HAP-1 (cell line): ENCODE measurements around the gene HERC3.

Source experiments
- DNase-seq, 2 experiments: peaks; one replicate each; pipeline ENCODE4 v3.0.0-alpha.2; 2016 to 2020; ENCODE audit warnings: low spot score in 2 of 2
- H3K27me3 ChIP-seq: fragments of 250-450 bp; sonication (Bioruptor Pico); 2 replicates; pipeline ENCODE4 v1.5.1; 2020; ENCODE audit warnings: low read depth, mild to moderate bottlenecking, moderate library complexity
- H3K36me3 ChIP-seq: fragments of 250-450 bp; sonication (Bioruptor Pico); replicated peaks from 2 replicates; pipeline ENCODE4 v1.5.1; 2020; ENCODE audit warnings: mild to moderate bottlenecking
- H3K4me1 ChIP-seq: fragments of 250-450 bp; sonication (Bioruptor Pico); 2 replicates; pipeline ENCODE4 v1.5.1; 2020; ENCODE audit warnings: mild to moderate bottlenecking
- H3K4me3 ChIP-seq: fragments of 250-450 bp; sonication (Bioruptor Pico); 2 replicates; pipeline ENCODE4 v1.5.1; 2020; ENCODE audit warnings: mild to moderate bottlenecking, moderate library complexity
- H3K9me3 ChIP-seq: fragments of 250-450 bp; sonication (Bioruptor Pico); 2 replicates; pipeline ENCODE4 v1.5.1; 2020; ENCODE audit warnings: mild to moderate bottlenecking, moderate library complexity
- in situ Hi-C: fragments of 300-500 bp; cut with MboI; formaldehyde crosslinking; loops from 3 replicates; pipeline ENCODE4 v1.14.3; 2020; ENCODE audit warnings: low sequenced_read_pairs, inconsistent platforms, mixed read lengths

Gene HERC3

GRCh38 chr4:88697141-88697540 lies 104.9 kb downstream of the HERC3 start:
- Histone ChIP-seq H3K4me1 (peaks cover 6% of the 10 kb centered on the region; the same call in 1 of the 2 replicates), H3K36me3 (no peaks in the 10 kb centered on the region), H3K4me3 (peak overlapping the region; percentile 79), H3K9me3 (no peaks in the 10 kb centered on the region), H3K27me3 (no peaks in the 10 kb centered on the region)
- in situ Hi-C loops, result no loop called here
- peak in 1 of 2 experiments; percentile 27 for DNase-seq

DNA sequence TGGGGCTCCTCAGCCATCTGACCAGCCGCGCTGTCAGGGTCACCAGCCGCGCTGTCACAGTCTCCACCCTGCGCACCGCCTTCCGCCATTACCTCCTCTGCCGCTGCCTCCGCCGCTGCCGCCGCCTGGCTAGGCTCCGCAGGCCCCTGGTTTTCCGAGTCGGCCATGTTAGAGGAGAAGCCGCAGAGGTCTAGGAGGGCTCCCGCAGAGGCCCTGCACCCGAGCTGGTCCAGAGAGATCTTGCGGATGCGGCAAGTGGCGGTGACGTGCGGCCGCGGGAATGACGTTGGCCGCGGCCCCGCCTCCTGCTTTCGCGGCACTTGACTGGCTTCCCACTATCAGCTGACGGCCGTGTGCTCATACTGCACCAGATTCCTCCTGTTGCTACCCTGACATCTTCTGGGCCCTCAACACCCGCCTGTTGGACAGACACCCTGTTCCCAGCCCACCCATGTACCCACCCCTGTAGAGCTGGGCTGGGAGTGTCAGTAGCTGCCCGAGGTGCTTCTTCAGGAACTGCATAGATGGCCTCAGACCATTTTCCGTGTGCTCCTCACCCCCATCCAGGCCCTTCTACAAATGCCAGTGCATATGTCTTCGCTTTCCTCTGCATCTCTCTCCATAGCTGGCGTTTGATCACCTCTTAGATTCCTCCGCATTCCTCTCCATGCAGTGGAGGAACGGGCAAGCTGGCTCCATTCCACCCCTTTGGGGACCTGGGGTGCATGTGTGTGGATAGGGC lies 105.5 kb downstream of the HERC3 start, which contains the start of gene NAP1L5:
TSS of gene NAP1L5 (minus strand) at position 242 of the 742 bp plus-strand sequence. CDS start at position 167, 75 bp downstream.
- in situ Hi-C loops, result no loop called here
- Histone ChIP-seq H3K36me3 (no peaks in the 10 kb centered on the region), H3K4me3 (peak within 1 kb of the TSS; percentile 79), H3K4me1 (peaks cover 6% of the 10 kb centered on the region; the same call in 1 of the 2 replicates), H3K27me3 (no peaks in the 10 kb centered on the region), H3K9me3 (no peaks in the 10 kb centered on the region)
- peak; percentile 73 to 77 for DNase-seq

DNA sequence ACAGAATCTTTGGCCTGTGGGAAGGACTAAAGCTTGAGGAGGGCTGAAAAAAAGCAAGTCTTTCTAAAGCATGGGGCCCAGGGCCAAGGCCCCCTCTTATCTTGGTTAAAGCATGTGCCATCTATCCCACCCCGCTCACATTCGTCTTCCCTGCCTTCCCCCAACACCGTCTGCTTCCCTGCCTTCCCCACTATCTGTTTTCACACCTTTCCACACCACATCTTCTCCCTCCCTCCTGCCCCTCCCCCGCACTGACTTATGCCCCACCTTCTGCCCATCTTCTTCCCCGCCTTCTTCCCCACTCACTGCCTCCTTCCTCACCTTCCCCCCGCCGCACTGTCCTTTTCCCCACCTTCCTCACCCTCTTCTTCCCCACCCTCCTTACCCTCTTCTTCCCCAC lies 106.2 kb downstream of the HERC3 start:
- DNase-seq, result peak in 1 of 2 experiments; percentile 17
- no peaks in the 10 kb centered on the region for H3K36me3 ChIP-seq
- in situ Hi-C loops, result no loop called here
- H3K4me1 ChIP-seq, result peaks cover 6% of the 10 kb centered on the region; the same call in 1 of the 2 replicates
- H3K27me3 ChIP-seq, result no peaks in the 10 kb centered on the region
- H3K4me3 ChIP-seq, result no peak overlapping the region
- H3K9me3 ChIP-seq, result no peaks in the 10 kb centered on the region

DNA sequence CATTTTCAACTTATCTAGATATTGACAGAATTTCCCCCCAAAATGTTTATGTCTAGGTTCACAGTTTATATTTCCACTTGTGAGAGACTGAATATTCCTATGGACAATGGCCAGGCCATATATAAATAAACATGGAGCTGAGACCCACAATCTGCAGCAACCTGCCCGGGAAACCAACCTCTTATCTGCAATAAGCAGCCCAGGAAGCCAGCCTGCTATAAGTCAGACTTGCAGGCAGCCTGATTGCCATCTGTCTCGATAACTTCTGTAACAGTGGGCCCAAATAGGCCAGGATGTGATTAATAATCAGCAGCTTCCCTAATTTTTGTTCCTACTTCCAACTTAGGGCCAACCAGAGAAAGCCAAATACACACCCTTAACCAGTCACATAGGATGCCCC lies 110.5 kb downstream of the HERC3 start:
- no peak for DNase-seq
- Histone ChIP-seq H3K27me3 (no peaks in the 10 kb centered on the region), H3K4me3 (no peak overlapping the region), H3K9me3 (no peaks in the 10 kb centered on the region), H3K36me3 (no peaks in the 10 kb centered on the region), H3K4me1 (peaks cover 3% of the 10 kb centered on the region; the same call in 1 of the 2 replicates)
- in situ Hi-C loops, result loop anchor here (10.0 kb wide), 1 partner anchor 322 kb away; no protein-coding TSS in a partner anchor

- DNase-seq, result no peak
- in situ Hi-C loops, result loop anchor here (10.0 kb wide), 1 partner anchor 320 kb away; no protein-coding TSS in a partner anchor
- no peaks in the 10 kb centered on the region for H3K9me3 ChIP-seq
- no peaks in the 10 kb centered on the region for H3K36me3 ChIP-seq
- no peak overlapping the region for H3K4me3 ChIP-seq
- no peaks in the 10 kb centered on the region for H3K27me3 ChIP-seq
- H3K4me1 ChIP-seq, result no peaks in the 10 kb centered on the region
These were observed 112.9 kb downstream of the HERC3 start for GRCh38 chr4:88705223-88705622.

DNA sequence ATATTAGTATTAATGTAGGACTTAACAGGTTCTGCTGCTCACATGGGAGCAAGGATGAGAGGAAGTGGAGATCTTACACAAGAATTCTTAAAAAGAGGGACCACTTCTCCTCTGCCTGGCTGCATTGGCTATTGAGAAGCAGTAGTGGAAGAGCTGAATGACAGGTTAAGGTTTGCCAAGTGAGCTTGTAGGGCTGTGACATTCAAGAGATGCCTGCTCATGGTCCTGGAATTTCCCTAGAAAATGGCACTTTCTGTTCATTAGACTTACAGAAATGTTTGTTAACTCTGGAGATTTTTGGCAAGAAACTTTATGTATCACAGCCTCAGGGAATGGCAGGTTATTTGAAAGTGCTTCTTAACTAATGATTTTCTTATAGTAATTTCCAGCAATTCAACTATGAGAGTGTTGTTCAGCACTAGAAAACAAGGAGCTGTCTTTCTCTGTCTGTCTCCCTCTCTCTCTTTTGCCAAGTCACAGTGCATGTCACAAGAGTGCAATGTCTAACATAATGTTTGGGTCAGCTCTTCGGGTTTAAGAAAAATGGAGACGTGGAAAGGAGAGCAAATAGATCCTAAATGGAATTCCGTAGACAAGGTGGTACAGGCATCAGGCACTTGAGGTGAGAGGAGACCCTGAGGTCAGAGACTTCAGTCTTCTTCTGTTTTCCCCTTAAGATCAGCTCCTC lies 113.7 kb downstream of the HERC3 start:
- no peak overlapping the region for H3K4me3 ChIP-seq
- no peaks in the 10 kb centered on the region for H3K9me3 ChIP-seq
- no peak for DNase-seq
- no peaks in the 10 kb centered on the region for H3K36me3 ChIP-seq
- in situ Hi-C loops, result loop anchor here (10.0 kb wide), 1 partner anchor 319 kb away; no protein-coding TSS in a partner anchor
- H3K27me3 ChIP-seq, result no peaks in the 10 kb centered on the region
- no peaks in the 10 kb centered on the region for H3K4me1 ChIP-seq

DNA sequence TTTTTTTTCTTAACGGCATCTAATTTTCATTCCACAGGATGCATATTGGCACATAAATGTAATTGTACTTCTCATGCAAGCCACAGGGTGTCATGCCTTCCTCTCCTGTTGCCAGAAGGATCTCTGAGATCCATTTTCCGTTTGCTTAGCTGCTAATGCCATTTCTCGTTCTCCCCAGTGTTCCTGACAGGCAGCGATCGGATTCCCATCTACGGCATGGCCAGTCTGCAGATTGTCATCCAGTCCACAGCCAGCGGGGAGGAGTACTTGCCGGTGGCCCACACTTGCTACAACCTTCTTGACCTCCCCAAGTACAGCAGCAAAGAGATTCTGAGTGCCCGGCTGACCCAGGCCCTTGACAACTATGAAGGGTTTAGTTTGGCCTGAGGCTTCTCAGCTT lies 114.3 kb downstream of the HERC3 start:
- Histone ChIP-seq H3K4me1 (no peaks in the 10 kb centered on the region), H3K4me3 (no peak overlapping the region), H3K36me3 (no peaks in the 10 kb centered on the region), H3K9me3 (no peaks in the 10 kb centered on the region), H3K27me3 (no peaks in the 10 kb centered on the region)
- peak; percentile 57 to 70 for DNase-seq
- in situ Hi-C loops, result loop anchor here (10.0 kb wide), 1 partner anchor 318 kb away; no protein-coding TSS in a partner anchor

DNA sequence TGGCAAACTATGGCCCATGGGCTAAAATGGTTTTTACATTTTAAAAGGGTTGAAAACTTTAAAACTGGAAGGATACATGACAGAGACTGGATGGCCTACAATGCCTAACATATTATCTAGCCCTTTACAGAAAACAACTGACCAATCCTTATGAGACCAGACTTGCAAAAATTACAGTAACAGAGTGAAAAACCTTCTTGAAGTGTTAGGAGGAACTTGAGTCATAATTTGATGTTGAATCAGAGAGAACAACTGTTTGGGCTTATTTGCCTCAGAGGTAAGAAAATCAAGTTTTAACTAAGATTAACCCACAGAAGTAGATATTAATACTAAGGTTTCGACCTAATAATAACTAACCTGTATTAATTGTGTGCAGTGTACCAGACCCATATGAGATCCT lies 117.7 kb downstream of the HERC3 start:
- no peak for DNase-seq
- Histone ChIP-seq H3K4me1 (no peaks in the 10 kb centered on the region), H3K36me3 (no peaks in the 10 kb centered on the region; the same call in 1 of the 2 replicates), H3K27me3 (no peaks in the 10 kb centered on the region; the same call in 1 of the 2 replicates), H3K4me3 (no peak overlapping the region), H3K9me3 (no peaks in the 10 kb centered on the region)
- in situ Hi-C loops, result loop anchor here (10.0 kb wide), 1 partner anchor 315 kb away; no protein-coding TSS in a partner anchor

DNA sequence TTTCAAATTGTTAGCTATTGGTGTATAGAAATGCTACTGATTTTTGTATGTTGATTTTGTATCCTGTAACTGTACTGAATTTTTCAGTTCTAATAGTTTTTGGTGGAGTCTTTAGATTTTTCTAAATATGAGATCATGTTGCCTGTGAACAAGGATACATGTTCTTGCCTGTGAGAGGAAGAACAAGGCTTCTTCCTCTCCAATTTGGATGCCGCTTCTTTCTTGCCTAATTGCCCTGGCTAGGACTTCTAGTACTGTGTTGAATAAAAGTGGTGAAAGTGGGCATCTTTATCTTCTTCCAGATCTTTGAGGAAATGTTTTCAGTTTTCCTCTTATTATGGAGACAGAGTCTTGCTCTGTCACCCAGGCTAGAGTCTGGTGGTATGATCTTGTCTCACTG lies 121.5 kb downstream of the HERC3 start:
- in situ Hi-C loops, result no loop called here
- no peaks in the 10 kb centered on the region; the same call in 1 of the 2 replicates for H3K36me3 ChIP-seq
- no peak overlapping the region for H3K4me3 ChIP-seq
- no peaks in the 10 kb centered on the region for H3K4me1 ChIP-seq
- DNase-seq, result no peak
- H3K27me3 ChIP-seq, result no peaks in the 10 kb centered on the region; the same call in 1 of the 2 replicates
- peaks cover 2% of the 10 kb centered on the region; the same call in 1 of the 2 replicates for H3K9me3 ChIP-seq

GRCh38 chr4:88718098-88718497 lies 125.8 kb downstream of the HERC3 start:
- in situ Hi-C loops, result no loop called here
- H3K4me3 ChIP-seq, result no peak overlapping the region
- no peak for DNase-seq
- H3K36me3 ChIP-seq, result no peaks in the 10 kb centered on the region
- H3K9me3 ChIP-seq, result peaks cover 2% of the 10 kb centered on the region; the same call in 1 of the 2 replicates
- no peaks in the 10 kb centered on the region for H3K27me3 ChIP-seq
- no peaks in the 10 kb centered on the region for H3K4me1 ChIP-seq

GRCh38 chr4:88719381-88719780 lies 127.1 kb downstream of the HERC3 start:
- DNase-seq, result no peak
- in situ Hi-C loops, result no loop called here
- Histone ChIP-seq H3K4me3 (no peak overlapping the region), H3K9me3 (peaks cover 2% of the 10 kb centered on the region; the same call in 1 of the 2 replicates), H3K27me3 (no peaks in the 10 kb centered on the region), H3K36me3 (no peaks in the 10 kb centered on the region), H3K4me1 (no peaks in the 10 kb centered on the region)

DNA sequence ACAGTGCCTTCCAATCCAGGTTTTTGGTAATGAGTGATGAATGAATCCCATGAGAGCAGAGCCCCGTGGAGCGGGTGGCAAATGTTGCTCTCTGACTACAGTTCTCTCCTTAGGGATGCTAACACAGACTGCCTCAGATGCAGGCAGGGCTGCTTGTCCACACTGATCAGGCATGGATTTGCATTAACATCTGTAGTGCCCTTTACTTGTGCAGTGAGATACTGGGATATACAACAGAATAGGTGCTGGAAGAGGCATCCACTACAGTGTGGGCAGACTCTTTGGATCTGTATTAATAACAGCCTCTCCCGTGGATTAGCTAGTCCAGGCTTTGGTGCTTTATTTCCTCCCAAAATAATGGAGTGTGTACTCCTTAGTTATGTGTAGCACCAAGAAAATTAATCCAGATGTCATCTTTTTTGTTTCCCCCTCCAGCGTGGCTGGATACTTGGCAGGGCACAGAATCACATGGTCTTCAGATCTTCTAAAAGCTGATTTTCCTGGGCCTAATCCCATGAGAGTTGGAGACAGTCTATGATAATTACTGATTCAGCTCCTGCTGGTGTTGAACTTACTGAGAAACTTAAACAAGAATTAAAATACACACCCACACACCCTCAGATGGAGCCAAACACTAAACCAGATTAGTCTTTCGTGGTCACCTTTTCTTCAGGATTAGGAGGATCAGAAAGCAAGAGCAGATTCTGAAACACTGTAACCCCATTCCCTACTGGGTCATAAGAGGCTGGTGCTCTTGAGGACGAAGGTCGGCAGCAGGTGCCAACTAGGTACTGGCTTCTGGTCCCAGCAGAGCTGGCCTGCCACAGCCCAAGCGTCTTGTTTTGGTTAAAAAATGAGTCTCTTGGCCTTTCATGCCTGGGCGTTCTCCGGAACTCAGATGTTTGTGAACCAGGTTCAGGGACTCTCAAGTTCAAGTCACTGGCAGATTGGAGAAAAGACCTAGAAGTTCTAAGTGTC lies 128.5 kb downstream of the HERC3 start:
- Histone ChIP-seq H3K9me3 (peaks cover 2% of the 10 kb centered on the region; the same call in 1 of the 2 replicates), H3K36me3 (no peaks in the 10 kb centered on the region), H3K4me3 (no peak overlapping the region), H3K27me3 (no peaks in the 10 kb centered on the region), H3K4me1 (no peaks in the 10 kb centered on the region)
- DNase-seq, result no peak
- in situ Hi-C loops, result no loop called here

DNA sequence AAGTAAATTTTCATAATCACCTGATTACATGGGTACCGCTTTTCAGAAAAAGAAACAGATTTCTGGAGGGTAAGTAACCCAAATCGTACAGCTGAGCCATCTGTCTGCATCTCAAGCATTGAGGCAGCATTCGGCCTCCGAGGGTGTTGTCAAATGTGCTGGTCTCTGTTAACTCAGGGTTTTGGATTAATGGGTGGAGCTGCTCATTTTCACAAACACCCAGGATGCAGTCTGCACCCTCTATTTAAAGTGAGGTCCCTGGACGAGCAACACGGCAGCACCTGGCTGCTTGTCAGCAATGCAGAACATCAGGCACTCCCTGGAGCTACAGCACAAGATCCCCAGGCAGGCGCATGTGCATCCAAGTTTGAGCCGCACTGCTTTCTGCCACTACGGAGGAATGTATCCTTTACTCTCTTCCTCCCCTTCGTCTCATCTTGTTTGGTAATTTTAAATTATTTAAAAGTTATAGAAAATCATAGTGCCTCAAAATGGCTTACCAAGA lies 130.0 kb downstream of the HERC3 start:
- in situ Hi-C loops, result no loop called here
- peaks cover 2% of the 10 kb centered on the region; the same call in 1 of the 2 replicates for H3K9me3 ChIP-seq

More for the DNA sequence above, 130.0 kb downstream of the HERC3 start:
- H3K4me1 ChIP-seq, result peaks cover 5% of the 10 kb centered on the region; the same call in 1 of the 2 replicates
- no peak for DNase-seq
- H3K4me3 ChIP-seq, result no peak overlapping the region
- no peaks in the 10 kb centered on the region for H3K27me3 ChIP-seq
- H3K36me3 ChIP-seq, result no peaks in the 10 kb centered on the region; the same call in 1 of the 2 replicates
